GM12878 (cell line): Measurements from ENCODE around the gene NCF4. TPM values are rescaled to one million over a fixed set of nuclear protein-coding genes. Genes with fewer than 3 reads are reported as not detected.
A peak's percentile ranks its signal among the peaks of the same experiment; 100 is the strongest.

Experiments used
- ATF7 ChIP-seq: fragments of 450-650 bp; IDR thresholded peaks from 2 replicates; pipeline ENCODE4 v1.6.1; 2016; ENCODE audit warnings: low read depth, mild to moderate bottlenecking
- BMI1 ChIP-seq: fragments of 450-650 bp; IDR thresholded peaks from 2 replicates; pipeline ENCODE4 v1.6.1; 2016; ENCODE audit warnings: mild to moderate bottlenecking, moderate library complexity, borderline replicate concordance
- CEBPB ChIP-seq, 2 experiments: fragments of 150-350 bp in 1 of 2; IDR thresholded peaks; 2 replicates each; pipeline ENCODE4 v1.6.1; 2012 to 2014; ENCODE audit warnings: low read depth in 2 of 2, low read length in 2 of 2, borderline replicate concordance in 1 of 2, inconsistent platforms in 1 of 2
- MLLT1 ChIP-seq: fragments of 450-650 bp; IDR thresholded peaks from 2 replicates; pipeline ENCODE4 v1.6.1; 2016; ENCODE audit warnings: mild to moderate bottlenecking
- RUNX3 ChIP-seq: IDR thresholded peaks from 2 replicates; pipeline ENCODE4 v1.6.1; 2012; ENCODE audit warnings: low read length, inconsistent platforms
- SIN3A ChIP-seq: IDR thresholded peaks from 2 replicates; pipeline ENCODE4 v1.6.1; 2012; ENCODE audit warnings: low read depth, low read length, improper control_type of control experiment
- SUZ12 ChIP-seq: fragments of 200-600 bp; sonication (generic); IDR thresholded peaks from one replicate; pipeline ENCODE4 v1.6.1; 2018; ENCODE audit warnings: antibody characterized with exemption, mild to moderate bottlenecking; ENCODE audit not compliant: unreplicated experiment
- polyA plus RNA-seq, 11 experiments: library from polyadenylated mRNA; depleted of rRNA in 4 of 11; unstranded in 6 of 11; stranded (reverse) in 5 of 11; fragments of >200 nt; fragmentation: Nextera tagmentation in 4 of 11; fragmentation: Illumina TruSeq in 1 of 11; extraction: Ambion mirVana in 4 of 11; extraction: Trizol in 1 of 11; gene quantifications; 1 replicate in 1 of 11; 2 replicates in 10 of 11; pipeline versions ENCODE4 v1.2.1 to v1.2.3, GENCODE V29; 2011 to 2016; ENCODE audit warnings: inconsistent platforms in 2 of 11, missing spikeins in 2 of 11, low read depth in 1 of 11
- total RNA-seq, 4 experiments: library from RNA; depleted of rRNA in 3 of 4; stranded (reverse); fragments of >200 nt in 3 of 4; fragmentation: Illumina TruSeq in 1 of 4; extraction: Trizol in 1 of 4; gene quantifications; 2 replicates each; pipeline versions ENCODE4 v1.2.1 to v1.2.3, GENCODE V29; 2013 to 2021
- TF ChIP-seq, protein P1 (sequence below): fragments of 450-650 bp; IDR thresholded peaks from 2 replicates; pipeline ENCODE4 v1.6.1; 2017; ENCODE audit warnings: mild to moderate bottlenecking, low read depth, inconsistent platforms; ENCODE audit not compliant: poor library complexity, severe bottlenecking
- TF ChIP-seq, protein P2 (sequence below): IDR thresholded peaks from 2 replicates; pipeline ENCODE4 v1.6.1; 2012; ENCODE audit warnings: low read depth, low read length, improper control_type of control experiment
- TF ChIP-seq, protein P3 (sequence below): fragments of 450-650 bp; IDR thresholded peaks from 2 replicates; pipeline ENCODE4 v1.6.1; 2017; ENCODE audit warnings: low read depth, mild to moderate bottlenecking, moderate library complexity
- TF ChIP-seq, protein P4 (sequence below): IDR thresholded peaks from 2 replicates; pipeline ENCODE4 v1.6.1; 2011; ENCODE audit warnings: borderline replicate concordance, low read depth, mild to moderate bottlenecking, moderate library complexity, low read length; ENCODE audit not compliant: insufficient read depth, poor library complexity, severe bottlenecking

NCF4 gene
- total and polyA plus RNA-seq, 10 of the 15 experiments (the other 5 are each of a cell fraction or from before 2014, with no cell fraction given): 22.9 to 136 (median 72.5) TPM

GRCh38 chr22:36916034-36916433 lies 55.2 kb downstream of the NCF4 start (continued):
- TF ChIP-seq SIN3A (no peak), CEBPB (IDR thresholded peaks at IDR 0.05; ENCODE audit: borderline replicate concordance in 1 of 2, low read depth in 2 of 2, low read length in 2 of 2) (no peak), RUNX3 (peak; percentile 71; the same call in 1 of the 2 replicates), BMI1 (no peak), SUZ12 (no peak), ATF7 (0 out of 2 replicates have a peak, but pooled peaks have one; percentile 37), MLLT1 (no peak)
- TF ChIP-seq, protein P1, sequence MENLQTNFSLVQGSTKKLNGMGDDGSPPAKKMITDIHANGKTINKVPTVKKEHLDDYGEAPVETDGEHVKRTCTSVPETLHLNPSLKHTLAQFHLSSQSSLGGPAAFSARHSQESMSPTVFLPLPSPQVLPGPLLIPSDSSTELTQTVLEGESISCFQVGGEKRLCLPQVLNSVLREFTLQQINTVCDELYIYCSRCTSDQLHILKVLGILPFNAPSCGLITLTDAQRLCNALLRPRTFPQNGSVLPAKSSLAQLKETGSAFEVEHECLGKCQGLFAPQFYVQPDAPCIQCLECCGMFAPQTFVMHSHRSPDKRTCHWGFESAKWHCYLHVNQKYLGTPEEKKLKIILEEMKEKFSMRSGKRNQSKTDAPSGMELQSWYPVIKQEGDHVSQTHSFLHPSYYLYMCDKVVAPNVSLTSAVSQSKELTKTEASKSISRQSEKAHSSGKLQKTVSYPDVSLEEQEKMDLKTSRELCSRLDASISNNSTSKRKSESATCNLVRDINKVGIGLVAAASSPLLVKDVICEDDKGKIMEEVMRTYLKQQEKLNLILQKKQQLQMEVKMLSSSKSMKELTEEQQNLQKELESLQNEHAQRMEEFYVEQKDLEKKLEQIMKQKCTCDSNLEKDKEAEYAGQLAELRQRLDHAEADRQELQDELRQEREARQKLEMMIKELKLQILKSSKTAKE: peak; percentile 7
- TF ChIP-seq, protein P2, sequence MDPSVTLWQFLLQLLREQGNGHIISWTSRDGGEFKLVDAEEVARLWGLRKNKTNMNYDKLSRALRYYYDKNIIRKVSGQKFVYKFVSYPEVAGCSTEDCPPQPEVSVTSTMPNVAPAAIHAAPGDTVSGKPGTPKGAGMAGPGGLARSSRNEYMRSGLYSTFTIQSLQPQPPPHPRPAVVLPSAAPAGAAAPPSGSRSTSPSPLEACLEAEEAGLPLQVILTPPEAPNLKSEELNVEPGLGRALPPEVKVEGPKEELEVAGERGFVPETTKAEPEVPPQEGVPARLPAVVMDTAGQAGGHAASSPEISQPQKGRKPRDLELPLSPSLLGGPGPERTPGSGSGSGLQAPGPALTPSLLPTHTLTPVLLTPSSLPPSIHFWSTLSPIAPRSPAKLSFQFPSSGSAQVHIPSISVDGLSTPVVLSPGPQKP: no peak
- TF ChIP-seq, protein P3, sequence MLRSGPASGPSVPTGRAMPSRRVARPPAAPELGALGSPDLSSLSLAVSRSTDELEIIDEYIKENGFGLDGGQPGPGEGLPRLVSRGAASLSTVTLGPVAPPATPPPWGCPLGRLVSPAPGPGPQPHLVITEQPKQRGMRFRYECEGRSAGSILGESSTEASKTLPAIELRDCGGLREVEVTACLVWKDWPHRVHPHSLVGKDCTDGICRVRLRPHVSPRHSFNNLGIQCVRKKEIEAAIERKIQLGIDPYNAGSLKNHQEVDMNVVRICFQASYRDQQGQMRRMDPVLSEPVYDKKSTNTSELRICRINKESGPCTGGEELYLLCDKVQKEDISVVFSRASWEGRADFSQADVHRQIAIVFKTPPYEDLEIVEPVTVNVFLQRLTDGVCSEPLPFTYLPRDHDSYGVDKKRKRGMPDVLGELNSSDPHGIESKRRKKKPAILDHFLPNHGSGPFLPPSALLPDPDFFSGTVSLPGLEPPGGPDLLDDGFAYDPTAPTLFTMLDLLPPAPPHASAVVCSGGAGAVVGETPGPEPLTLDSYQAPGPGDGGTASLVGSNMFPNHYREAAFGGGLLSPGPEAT: peak; percentile 14; the same call in 1 of the 2 replicates
- TF ChIP-seq, protein P4, sequence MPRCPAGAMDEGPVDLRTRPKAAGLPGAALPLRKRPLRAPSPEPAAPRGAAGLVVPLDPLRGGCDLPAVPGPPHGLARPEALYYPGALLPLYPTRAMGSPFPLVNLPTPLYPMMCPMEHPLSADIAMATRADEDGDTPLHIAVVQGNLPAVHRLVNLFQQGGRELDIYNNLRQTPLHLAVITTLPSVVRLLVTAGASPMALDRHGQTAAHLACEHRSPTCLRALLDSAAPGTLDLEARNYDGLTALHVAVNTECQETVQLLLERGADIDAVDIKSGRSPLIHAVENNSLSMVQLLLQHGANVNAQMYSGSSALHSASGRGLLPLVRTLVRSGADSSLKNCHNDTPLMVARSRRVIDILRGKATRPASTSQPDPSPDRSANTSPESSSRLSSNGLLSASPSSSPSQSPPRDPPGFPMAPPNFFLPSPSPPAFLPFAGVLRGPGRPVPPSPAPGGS: peak; percentile 11
- TF ChIP-seq, all 136 proteins: peak for 11
